Ishikawa (cell line): ENCODE measurements around the gene TMEM205.

Experiments used
- EGR1 ChIP-seq: IDR thresholded peaks from 2 replicates; pipeline ENCODE4 v1.6.1; 2012
- FOXM1 ChIP-seq: IDR thresholded peaks from 2 replicates; pipeline ENCODE4 v1.6.1; 2012; ENCODE audit warnings: low read depth, borderline replicate concordance
- RAD21 ChIP-seq: IDR thresholded peaks from 2 replicates; pipeline ENCODE4 v1.6.1; 2012; ENCODE audit warnings: low read depth
- USF1 ChIP-seq: IDR thresholded peaks from 2 replicates; pipeline ENCODE4 v1.6.1; 2012

DNA sequence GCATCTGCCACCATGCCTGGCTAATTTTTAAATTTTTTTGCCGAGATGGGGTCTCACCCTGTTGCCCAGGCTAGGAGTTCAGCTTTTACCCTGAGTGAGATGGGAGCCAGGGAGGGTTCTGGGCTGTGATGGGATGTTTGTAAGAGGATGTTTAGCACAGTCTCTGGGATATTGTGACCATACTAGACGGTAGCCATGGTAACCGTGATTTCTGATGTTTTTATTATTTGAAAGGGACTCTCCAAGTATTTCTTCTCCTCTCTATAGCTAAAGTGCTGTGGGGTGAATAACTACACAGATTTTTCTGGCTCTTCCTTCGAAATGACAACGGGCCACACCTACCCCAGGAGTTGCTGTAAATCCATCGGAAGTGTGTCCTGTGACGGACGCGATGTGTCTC, 39.7 kb downstream of the TMEM205 start:
- TF ChIP-seq FOXM1 (no peak), RAD21 (no peak), USF1 (no peak), EGR1 (no peak)
